Measurements from ENCODE around the gene DDX41.

GRCh38 chr5:177507165-177507564 is 9.6 kb downstream of the DDX41 start:
- TF ChIP-seq CTCF (IDR thresholded peaks at IDR 0.05) (no peak), POLR2A (IDR thresholded peaks at IDR 0.05) (no peak), EP300 (IDR thresholded peaks at IDR 0.05) (no peak)
